Hypothalamus (tissue), 51 donors: ENCODE data around the gene EML6.
"Not testable (repeated sequence)": the region's sequence is repeated elsewhere in the genome, so short reads cannot be mapped to it uniquely, and the experiment has no call there.

Experiments used
- DNase-seq, 51 donors: peaks; one replicate each; lab custom pipeline; 2025; lab: John Stamatoyannopoulos, UW

Gene EML6

DNA sequence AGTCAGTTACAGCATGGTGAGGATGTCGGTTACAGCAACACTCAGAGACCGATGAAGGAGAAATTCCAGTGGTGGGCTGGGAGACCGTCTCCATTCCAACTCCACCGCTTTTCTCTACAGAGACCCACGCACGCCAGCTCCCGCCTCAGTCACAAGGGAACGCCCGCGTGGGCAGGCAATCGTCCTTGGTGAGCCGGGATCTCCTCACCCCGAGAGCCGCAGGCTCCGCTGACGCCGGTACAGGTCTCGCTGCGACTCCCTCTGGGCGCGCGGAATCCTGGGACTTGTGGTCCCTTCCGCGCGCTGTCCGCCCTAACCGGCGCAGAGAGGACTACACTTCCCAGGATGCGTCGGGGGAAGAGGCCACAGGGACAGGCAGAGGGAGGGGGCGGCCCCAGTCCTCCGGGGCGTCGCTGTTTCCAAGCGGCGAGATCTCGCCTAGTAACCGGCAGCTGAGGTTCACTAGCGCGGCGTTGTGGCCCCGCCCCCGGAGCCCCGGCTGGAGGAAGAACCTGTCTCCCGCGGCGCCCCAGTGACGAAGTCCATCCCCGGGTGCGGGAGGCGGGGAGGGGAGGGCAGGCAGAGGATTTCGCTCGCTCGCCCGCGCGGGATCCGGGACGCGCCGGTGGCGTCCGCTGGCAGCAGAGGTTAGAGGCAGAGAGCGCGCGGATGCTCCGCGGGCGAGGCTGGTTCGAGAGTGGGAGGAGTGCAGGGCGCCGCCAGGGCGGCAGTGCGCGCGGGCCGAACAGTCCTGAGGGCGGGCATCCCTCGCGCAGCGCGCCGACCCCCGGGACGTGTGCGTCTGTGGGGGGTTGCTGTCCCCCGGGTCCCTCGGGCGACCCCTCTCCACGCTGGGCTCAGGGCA is at the start of gene EML6:
EML6 (plus strand) TSS at position 532 of the 865 bp plus-strand sequence. CDS start 1,400 bp downstream, outside the sequence.
- peak; percentile 56 to 99 (median 98) for DNase-seq

DNA sequence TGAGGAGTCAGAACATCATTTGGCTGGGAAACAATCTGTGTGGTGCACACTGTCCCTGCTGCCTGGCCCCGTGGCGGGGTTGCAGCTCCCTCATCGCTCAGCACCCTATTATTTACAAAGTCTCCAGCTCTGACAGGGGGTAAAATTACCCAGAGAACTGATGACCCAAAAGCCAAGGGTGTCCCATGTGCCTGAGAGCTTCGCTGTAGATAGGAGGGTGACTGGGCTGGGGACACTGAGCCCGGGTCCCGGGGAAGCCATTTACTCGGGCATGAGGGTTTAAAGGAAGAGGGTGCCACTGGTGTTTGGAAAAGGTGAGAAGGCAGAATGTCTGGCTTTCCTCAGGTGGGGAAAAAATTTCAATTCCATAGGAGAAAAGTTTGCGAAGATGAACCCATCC is 48.2 kb upstream of the EML6 start:
- no peak for DNase-seq

DNA sequence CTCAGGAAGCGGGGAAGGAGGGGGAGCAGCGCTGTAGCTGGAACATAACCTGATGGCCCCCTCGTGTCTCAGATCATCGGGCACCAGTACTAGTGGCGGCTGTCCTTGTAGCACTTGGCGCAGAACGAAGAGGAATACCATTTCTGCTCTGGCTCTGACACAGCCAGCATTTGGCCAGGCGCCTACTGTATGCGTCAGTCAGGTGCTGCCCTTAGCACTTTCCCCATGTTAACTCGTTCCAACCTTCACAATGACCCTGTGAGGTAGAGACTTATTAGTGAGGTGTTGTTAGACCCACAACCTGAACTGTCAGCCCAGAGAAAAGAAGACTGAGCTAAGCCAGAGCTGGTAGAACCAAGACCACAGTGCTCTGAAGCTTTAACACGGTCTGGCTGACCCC is 47.7 kb upstream of the EML6 start:
- no peak for DNase-seq

DNA sequence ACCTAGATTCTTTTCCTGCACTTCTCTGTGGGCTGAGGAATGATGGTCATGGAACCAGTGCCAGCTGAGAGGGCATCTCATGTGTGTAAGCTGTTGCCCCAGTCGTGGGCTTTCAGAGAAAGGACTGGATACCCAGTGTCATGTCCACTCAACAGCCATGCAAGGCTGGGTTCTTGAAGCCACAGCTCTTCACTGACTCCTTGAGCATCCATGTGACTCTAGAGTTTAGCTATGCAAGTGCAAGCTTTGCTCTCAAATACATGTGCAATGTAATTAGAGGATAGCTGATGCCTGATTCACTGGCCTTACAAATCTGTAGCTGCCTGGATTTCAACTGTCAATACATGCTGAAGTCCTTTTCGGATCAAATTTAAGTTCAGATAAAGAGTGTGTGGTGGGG is 46.8 kb upstream of the EML6 start:
- DNase-seq: no peak

DNA sequence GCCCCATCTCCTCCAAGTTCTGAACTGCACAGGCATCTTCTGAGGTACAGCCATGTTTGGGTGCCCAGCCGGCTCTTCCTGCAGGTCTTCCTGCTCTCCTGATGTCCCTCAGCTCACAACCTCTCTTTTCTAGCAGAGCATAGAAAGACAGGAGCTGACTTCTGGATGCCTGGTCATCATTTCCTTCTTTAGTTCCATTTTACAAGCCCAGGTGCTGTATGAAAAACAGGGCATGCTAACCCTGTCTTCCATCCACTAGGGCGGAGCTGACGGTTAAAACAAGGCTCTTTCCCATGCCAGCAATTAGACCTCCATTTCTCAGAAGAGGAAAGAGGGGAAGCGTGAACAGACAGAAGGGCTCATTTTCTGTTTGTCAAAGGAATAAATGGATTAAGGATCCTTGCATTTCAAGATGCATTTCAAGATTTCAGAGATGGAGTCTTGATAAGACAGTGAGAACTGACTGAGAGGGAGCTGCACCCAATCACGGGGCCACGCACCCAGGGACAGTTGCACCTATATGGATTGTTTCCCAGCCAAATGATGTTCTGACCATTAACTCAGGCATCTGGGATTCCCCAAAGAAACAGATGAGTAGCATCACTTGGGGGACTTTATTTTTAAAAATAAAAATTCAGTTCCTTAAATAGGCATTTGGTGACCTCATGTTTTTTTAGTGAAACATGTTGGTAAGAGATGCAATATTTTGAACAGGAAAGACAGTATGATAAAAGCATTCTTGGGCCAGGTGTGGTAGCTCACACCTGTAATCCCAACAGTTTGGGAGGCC is 45.8 kb upstream of the EML6 start:
- no peak for DNase-seq

DNA sequence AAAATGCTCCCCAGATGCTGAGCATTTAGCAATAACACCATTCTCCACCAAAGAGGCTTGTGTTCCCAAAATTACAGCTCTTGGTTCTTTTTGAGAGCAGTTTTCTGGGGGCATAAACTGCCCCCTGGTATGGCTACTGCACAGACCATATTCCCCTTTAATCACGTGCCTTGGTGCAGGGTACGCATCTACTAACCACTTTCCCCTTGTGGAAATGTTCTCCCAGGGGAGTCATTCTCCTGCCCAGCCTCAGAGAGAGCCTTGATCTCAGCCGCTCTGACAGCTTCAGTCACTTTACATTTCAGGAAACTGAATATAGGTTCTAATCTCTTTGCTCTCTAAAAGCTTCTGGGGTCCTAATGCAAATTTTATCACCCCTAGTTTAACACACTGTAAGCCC is 44.7 kb upstream of the EML6 start:
- DNase-seq: no peak

DNA sequence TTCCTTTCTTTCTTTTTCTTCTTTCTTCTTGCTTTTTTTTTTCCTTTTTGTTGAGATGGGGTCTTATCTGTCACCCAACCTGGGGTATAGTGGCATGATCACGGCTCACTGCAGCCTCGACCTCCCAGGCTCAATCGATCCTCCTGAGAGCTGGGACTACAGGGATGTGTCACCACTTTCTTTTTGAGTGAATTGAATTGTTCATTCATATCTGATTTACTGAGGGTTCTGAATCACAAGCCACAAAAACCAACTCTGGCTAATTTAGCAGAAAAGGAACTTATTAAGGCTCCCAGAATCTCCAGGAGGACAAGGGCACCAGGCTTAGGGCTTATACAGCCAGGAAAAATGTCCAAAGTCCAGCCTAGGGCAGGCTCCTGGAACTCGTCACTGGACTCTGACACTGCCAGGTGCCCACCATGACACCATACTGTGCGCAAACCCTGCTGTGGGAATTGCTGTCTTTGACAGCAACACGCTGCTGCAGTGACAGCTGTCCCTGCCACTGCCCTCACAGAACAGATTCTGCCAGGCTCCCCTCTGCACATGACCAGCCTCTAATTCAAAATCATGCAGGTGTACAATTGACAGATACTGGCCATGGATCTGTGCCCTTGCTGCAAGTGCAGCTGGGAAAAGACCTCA is 42.9 kb upstream of the EML6 start:
- no peak for DNase-seq

DNA sequence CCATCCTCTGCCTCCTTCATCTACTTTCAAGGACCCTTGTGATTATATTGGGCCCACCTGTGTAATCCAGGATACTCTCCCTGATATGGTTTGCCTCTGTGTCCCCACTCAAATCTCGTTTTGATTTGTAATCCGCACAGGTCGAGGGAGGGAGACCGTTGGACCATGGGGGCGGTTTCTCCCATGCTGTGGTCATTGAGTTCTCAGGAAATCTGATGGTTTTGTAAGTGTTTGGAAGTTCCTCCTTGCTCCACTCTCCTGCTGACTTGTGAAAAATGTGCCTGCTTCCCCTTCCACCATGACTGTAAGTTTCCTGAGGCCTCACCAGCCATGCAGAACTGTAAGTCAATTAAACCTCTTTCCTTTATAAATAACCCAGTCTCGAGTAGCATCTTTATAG is 42.0 kb upstream of the EML6 start:
- no peak for DNase-seq

DNA sequence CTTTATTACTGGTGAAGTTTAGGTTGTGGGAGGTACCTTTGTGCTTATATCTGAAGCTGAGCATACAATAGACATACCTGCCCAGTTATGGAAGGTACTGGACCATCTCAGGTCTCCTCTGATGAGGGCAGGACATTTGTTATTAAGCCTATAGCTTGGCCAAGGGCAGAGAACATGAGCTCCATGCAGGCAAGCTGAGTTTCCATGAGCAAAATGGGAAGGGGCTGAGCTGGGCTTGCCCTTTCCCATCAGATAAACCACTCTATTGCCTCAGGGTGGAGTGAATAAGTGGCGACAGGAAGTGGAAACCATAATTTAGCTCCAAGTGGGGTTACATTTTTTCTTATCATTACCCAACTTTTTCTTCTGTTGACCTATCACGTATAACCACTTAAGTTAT is 39.9 kb upstream of the EML6 start:
- no peak for DNase-seq

DNA sequence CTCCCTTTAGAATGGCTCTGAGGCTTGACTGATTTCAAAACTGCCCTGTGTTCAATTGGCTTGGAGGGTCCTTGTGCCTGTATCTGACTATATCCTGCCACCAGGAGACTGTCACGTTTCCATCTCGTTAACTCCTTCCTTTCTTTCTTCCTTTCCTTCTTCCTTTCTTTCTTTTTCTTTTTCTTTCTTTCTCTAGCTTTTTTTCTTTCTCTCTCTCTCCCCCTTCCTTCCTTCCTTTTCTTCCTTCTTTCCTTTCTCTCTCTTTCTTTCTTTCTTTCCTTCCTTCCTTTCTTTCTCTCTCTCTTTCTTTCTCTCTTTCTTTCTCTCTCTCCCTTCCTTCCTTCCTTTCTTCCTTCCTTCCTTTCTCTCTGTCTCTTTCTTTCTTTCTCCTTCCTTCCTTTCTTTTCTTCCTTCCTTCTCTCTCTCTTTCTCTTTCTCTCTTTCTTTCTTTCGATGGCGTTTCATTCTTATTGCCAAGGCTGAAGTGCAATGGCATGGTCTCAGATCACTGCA is 38.1 kb upstream of the EML6 start:
- DNase-seq: no peak

DNA sequence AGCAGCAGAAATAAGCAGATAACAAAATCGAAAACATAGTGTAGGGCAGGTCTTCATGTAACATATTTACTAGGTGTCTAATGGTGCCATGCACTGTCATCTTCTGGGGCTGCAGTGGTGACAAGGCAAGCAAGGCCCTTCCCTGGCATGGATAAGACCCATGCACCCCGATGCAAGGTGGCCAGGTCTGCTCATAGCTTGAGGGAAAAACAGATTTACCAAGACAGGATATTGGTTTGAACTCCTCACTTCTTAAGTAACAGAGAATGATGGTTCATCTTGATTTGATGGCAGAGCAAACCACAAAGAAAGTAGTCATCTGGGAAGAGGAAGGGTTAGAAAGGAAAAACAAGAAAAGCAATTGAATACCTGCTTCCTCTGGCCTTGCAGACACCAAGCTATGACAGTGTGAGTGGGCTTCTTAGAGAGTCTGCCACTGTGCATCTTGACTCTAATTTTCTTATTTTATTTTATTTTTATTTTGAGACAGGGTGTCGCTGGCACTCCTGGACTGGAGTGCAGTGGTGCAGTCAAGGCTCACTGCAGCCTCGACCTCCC is 35.8 kb upstream of the EML6 start:
- DNase-seq: no peak

DNA sequence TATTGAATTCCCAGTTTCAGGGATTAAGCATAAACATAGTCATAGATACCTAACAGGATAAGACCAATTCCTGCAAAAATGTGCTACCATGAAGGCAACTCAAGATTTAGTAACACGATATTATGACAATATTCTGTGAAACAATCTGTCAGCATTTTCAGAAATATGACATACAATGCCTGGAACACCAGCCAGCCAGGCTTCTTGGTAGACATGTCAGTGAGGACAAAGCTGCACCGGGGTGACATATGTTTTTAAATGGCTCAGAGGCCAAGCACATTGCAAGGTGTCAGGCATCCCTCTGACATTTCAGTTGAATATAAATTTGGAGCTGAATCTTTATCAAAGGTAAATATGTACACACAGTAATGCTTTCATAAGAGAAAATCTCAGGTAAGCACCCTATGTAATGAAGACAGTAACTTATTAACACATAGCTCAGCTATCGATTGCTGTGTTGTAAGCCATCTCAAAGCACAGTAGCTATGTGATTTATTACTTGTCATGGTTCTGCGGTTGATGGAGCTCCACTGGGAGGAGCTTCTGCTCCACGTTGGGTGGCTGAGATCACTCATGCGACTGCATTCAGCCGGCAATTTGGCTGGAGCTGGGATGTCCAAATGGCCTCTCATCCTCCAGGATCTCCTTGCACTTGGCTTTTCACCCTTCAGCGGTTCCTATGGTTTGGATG is 31.9 kb upstream of the EML6 start:
- no peak for DNase-seq

DNA sequence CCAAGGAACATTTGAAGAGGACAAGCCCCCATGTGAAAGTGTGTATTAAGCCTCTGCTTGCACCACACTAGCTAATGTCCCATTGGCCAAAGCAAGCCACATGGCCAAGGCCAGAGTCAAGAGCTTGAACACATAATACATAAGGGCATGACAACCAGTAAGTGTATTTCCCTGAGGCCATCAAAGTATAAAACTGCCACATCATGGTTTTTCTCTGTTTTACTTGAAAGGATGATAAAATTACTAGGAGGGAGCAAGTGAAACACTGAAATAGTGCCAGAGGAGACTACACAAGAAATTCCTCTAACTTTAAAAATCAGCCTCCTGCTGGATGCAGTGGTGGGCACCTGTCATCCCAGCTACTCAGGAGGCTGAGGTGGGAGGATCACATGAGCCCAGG is 30.9 kb upstream of the EML6 start:
- no peak for DNase-seq

DNA sequence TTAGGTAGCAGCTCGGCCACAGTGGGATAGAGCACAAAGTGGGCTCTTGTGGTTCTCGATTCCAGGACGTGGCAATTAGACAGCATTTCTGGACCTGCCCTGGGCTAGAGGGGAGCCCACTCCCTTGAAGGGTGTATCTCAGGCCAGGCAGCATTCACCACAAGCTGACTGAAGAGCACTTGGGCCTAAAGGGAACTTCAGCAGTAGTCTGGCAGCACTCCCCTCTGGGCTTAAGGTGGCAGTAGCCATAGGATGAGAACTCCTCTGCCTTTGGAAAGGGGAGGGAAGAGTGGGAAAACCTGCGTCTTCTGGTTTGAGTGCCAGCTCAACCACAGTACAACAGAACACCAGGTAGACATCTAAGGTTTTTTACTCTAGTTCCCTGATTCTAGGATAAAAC is 28.1 kb upstream of the EML6 start:
- no peak for DNase-seq

DNA sequence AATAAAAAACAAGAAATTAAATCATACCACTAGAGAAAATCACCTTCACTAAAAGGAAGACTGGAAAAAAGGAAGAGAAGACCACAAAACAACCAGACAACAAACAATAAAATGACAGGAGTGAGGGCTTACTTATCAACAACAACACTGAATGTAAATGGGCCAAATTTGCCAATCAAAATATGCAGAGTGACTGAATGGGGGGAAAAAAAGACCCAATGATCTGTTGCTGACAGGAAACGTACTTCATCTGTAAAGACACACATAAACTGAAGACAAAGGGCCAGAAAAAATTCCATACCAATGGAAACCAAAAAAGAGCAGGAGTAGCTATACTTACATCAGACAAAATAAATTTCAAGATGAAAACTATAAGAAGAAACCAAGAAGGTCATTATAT is 25.5 kb upstream of the EML6 start:
- DNase-seq: no peak

DNA sequence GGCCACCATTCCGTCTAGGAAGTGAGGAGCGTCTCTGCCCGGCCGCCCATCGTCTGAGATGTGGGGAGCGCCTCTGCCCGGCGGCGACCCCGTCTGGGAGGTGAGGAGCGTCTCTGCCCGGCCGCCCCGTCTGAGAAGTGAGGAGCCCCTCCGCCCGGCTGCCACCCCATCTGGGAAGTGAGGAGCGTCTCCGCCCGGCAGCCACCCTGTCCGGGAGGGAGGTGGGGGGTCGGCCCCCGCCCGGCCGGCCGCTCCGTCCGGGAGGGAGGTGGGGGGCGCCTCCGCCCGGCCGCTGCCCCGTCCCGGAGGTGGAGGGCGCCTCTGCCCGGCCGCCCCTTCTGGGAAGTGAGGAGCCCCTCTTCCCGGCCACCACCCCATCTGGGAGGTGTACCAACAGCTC is 24.5 kb upstream of the EML6 start:
- DNase-seq: not testable (repeated sequence)

DNA sequence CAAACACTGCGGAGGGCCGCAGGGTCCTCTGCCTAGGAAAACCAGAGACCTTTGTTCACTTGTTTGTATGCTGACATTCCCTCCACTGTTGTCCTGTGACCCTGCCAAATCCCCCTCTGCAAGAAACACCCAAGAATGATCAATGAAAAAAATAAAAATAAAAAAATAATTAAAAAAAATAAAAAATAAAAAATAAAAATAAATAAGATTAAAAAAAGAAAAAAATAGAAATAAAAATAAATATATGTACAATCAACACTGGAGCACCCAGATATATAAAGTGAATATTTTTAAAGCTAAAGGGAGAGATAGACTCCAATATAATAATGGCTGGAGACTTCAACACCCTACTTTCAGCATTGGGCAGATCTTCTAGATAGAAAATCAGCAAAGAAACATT is 23.8 kb upstream of the EML6 start:
- DNase-seq: no peak

DNA sequence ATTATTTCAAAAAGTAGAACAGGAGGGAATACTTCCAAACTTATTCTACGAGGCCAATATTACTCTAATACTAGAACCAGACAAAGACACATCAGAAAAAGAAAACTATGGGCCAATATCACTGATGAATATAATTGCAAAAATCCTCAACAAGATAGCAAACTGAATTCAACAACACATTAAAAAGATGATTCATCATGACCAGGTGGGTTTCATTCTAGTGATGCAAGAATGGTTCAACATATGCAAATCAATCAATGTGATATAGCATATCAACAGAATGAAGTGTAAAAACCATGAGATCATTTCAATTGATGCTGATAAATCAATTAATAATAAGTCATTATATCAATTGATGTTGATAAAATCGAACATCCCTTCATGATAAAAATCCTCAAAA is 22.4 kb upstream of the EML6 start:
- no peak for DNase-seq

DNA sequence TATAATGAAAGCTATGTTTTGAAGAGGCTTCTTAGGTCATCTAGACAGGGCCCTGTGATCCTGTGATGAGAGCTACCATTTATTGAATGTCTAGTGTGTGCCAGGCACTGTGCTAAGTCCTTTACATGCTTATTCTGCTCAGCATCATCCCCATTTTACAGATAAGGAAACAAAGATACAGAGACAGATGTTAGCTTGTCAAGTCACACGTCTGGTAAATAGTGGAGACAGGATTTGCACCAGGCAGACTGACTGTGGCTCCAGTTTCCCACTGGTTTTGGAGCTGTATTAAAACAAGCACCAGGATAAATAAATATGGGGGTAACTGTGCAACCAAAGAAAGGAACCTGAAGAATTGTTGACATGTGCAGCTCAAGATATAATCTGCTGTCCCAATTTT is 19.2 kb upstream of the EML6 start:
- no peak for DNase-seq
